ENCODE data around the gene YBEY.
A peak's percentile ranks its signal among the peaks of the same experiment; 100 is the strongest.
"Not testable (repeated sequence)": the region's sequence is repeated elsewhere in the genome, so short reads cannot be mapped to it uniquely, and the experiment has no call there.

The YBEY gene

GRCh38 chr21:46301759-46302158, 15.6 kb downstream of the YBEY start:
- DNase-seq (ENCODE audit: low read depth in 2 of 2), result no peak

- DNase-seq (ENCODE audit: low read depth in 2 of 2), result no peak
Measured at GRCh38 chr21:46304437-46304836, 18.3 kb downstream of the YBEY start.

DNA sequence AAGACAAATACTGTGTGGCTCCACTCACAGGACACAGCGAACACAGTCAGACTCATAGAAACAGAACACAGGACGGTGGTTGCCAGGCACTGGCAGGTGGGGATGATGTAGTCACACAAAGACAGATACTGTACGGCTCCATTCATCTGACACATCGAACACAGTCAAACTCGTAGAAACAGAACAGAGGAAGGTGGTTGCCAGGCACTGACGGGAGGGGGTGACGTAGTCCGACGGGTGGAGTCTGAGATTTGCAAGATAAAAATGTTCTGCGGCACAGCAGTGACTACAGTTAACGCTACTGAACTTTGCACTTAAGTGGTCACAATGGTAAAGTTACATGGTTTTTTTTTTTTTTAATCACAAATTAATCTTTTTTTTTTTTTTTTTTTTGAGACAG, 18.8 kb downstream of the YBEY start:
- DNase-seq (ENCODE audit: low read depth in 2 of 2), result no peak

GRCh38 chr21:46307625-46308024, 21.5 kb downstream of the YBEY start:
- no peak for DNase-seq (ENCODE audit: low read depth in 2 of 2)

DNA sequence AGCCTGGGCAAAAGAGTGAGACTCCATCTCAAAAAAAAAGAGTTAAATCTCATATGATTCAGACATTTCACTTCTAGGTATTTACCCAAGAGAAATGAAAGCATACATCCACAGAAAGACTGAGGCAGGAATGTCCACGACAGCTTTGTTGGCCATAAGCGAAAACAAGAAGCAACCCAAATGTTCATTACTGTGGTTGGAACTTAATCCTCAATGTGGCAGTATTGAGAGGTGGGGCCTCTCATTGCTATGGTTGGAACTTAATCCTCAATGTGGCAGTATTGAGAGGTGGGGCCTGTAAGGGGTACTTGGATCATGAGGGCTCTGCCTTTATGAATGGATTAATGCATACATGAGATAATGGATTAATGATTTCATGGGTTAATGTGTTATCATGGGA, 22.3 kb downstream of the YBEY start:
- DNase-seq (ENCODE audit: low read depth in 2 of 2), result no peak

DNA sequence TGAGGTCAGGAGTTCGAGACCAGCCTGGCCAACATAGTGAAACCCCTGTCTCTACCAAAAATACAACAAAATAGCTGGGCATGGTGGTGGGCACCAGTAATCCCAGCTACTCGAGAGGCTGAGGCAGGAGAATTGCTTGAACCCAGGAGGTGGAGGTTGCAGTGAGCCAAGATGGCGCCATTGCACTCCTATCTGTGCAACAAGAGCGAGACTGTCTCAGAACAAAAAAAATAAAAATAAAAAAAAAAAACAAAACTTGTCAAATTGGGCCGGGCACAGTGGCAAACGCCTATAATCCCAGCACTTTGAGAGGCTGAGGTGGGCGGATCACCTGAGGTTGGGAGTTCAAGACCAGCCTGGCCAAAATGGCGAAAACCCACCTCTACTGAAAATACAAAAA, 24.1 kb downstream of the YBEY start:
- not testable (repeated sequence) for DNase-seq (ENCODE audit: low read depth in 2 of 2)

DNA sequence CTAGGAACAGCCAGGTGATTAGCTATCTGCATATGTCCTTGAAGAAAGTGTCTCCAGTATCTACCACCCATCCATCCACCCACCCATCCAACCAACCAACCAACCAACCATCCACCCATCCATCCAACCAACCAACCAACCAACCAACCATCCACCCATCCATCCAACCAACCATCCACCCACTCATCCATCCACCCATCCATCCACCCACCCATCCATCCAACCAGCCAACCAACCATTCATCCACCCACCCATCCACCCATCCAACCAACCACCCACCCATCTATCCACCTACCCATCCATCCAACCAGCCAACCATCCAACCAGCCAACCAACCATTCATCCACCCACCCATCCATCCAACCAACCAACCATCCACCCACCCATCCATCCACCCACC, 25.4 kb downstream of the YBEY start:
- DNase-seq (ENCODE audit: low read depth in 2 of 2), result no peak

GRCh38 chr21:46312949-46313348, 26.8 kb downstream of the YBEY start:
- DNase-seq (ENCODE audit: low read depth in 2 of 2), result no peak

DNA sequence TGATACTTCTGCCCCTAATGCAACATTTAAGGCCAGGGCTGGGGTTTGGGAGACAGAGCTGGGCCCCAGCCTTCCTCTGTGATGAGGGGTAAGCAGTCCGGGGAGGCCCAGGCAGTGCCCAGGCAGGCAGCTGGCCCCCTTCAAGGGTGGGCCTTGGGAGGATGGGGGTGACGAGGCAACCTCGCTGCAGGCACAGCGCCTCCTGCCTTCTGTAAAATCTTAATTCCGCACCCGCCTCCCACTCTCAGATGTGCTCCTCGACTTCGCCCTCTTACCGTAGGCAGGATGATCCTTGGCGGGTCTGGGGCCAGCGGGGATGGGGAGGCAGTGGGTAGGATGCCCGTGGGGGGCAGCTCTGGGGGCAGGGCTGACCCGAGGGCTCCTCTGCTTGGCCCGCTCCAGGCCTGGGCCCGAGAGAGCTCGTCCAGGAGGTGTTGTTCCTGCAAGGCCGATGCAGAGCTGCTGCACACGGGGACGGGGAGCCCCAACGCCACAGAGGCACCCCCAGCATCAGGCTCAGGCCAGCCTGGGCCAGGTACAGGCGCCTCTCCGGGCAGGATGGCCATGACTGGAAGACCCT, 28.4 kb downstream of the YBEY start:
- DNase-seq (ENCODE audit: low read depth in 2 of 2), result no peak

GRCh38 chr21:46316708-46317324, 30.7 kb downstream of the YBEY start:
- no peak for DNase-seq (ENCODE audit: low read depth in 2 of 2)

- DNase-seq (ENCODE audit: low read depth in 2 of 2), result no peak
Measured at GRCh38 chr21:46317710-46318463, 31.7 kb downstream of the YBEY start.

- no peak for DNase-seq (ENCODE audit: low read depth in 2 of 2)
Measured at GRCh38 chr21:46318464-46318845, 32.3 kb downstream of the YBEY start.

DNA sequence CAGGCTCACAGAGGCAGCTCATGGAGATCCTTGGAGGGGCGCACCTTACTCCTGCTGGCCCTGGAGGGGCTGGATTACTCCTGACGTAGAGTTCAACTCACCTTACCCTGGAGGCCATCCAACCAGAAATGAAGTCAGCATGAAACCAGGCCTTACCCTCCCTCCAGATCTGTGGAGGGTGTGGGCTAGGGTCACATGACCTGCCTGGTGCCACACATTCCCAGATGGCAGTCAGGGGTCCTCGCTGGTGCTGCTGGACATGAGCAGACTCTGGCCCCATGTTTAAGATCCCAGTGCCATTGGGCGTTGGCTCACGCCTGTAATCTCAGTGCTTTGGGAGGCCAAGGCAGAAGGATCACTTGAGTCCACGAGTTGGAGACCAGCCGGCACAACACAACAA, 33.0 kb downstream of the YBEY start:
- DNase-seq (ENCODE audit: low read depth in 2 of 2), result no peak

GRCh38 chr21:46320331-46320801, 34.2 kb downstream of the YBEY start:
- DNase-seq (ENCODE audit: low read depth in 2 of 2), result no peak

GRCh38 chr21:46322351-46323226, 36.4 kb downstream of the YBEY start:
- no peak for DNase-seq (ENCODE audit: low read depth in 2 of 2)

- DNase-seq (ENCODE audit: low read depth in 2 of 2), result peak in 1 of 2 donors; percentile 10
Measured at GRCh38 chr21:46323227-46323709, 37.1 kb downstream of the YBEY start.

DNA sequence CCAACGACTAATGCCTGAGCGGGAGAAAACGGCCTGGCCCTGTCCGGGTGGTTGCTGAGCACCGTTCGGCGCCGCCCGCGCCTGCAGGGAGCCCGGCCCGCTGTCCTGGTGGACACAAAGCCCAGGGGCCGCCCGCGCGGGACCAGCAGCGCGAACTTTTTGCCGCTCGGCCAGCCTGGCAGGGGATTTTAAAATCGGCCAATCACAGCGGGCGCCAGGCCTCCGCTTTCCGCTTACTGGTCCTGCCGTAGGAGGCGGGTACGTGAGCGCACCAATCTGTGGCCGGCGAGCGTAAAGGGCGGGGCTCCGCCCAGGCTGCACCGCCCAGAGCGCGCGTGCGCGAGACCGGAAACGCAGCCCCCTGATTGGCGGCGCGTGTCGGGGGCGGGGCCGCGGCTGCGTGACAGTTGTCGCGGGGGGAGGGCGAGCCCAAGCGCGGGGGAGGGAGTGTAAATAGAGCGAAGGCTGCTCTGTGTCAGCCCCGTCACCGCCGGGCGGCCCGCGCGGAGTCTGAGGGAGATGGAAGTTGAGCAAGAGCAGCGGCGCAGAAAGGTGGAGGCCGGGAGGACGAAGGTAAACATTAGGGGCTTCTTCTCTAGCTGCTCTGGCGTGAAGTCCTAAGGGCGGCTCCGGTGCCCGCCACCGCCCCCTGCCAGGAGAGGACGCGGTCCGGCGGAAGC, 37.7 kb downstream of the YBEY start, which contains the start of the genes C21orf58 and PCNT:
Gene C21orf58 (minus strand): TSS at position 161 of the 680 bp plus-strand sequence. CDS start 1,132 bp downstream, outside the sequence.
Gene PCNT (plus strand): TSS at position 447 of the 680 bp plus-strand sequence. CDS start 73 bp downstream, at position 520.
- DNase-seq (ENCODE audit: low read depth in 2 of 2), result peak; percentile 91 to 96

DNA sequence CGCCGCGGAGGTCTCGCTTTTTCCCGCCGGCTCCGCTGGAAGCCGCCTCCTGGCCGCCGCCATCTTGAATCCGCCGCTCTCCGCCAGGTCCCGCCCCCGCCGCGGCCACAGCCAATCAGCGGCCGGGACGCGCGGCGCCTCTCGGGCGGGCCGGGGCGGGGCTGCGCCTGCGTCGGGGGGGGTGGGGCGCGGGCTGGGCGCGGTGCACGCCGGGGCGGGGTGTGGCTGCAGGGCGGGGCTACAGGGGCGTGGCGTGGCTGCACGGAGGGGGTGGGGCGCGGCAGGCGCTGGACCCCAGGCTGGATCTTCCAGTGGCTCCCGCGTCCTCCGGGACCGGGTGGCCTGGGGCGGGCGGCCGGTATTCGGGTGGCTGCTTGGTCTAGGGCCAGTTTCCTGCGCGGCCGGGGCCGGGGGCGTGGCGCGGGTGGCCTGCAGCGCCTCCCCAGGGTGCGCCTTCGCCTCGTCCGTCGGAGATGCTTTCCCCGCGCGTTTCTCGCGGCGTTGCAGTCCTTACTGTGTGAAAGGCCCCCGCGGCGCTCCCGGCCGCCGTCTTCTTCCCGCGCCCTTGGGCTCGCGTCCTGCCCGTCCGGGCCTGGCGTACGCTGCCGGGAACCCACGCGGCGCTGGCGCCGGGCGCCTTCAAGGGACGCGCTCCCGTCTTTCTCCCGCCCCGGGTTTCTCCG, 38.4 kb downstream of the YBEY start:
- DNase-seq (ENCODE audit: low read depth in 2 of 2), result peak; percentile 78 to 81

DNA sequence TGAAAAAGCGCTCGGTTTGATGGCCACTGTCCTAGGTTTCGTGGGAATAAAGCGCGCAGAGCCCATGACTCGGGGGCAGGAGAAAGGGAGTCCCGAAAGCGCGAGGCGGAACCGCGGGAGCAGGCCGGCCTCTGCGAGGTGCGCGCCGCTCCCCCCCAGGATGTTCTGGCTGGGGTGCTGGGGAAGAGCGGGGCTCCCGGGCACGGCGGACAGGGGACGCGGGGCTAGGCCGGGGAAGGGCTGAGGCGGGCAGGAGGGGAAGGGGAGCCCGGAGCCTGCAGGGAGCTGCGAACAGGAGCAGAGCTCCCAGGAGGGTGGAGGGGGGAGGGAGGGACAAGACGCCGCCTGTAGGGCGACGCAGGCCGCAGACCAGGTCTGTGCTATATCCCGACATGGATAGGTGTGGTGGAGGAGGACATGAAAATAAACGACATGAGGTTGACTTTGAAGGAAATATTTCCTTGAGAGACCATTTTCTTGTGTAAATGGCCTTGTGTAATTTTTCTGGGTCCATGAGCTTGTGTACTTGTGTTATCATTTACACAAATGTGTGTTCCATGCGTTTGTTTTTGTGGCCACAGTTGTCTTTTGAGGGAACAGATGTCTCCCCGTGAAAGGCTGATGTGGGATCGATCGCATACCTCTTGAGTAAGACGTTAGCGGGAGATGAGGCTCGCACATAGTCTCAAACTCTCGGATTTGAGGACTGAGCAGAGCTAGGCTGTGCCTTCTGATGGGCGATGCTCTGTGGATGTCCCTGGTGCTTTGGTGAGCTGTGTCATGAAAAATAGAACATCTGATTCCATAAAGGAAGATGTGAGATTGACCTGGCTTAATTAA, 39.2 kb downstream of the YBEY start:
- DNase-seq (ENCODE audit: low read depth in 2 of 2), result peak; percentile 2 to 28

Measured in activated CD4-positive, alpha-beta T cell treated with anti-CD3 and anti-CD28 coated beads for 24 hours (primary cell).